Panc1 (cell line): ENCODE results near the gene HSPA4. TPM values are rescaled to one million over a fixed set of nuclear protein-coding genes. Genes with fewer than 3 reads are reported as not detected.
A peak's percentile ranks its signal among the peaks of the same experiment; 100 is the strongest.

Experiments used
- ATAC-seq: fragments of 200-7000 bp; cut with Tn5 transposase; 2 replicates; pipeline ENCODE4 v1.9.1; 2020; ENCODE audit warnings: mild to moderate bottlenecking, moderate library complexity
- BruUV-seq: library from RNA; stranded (reverse); fragments of 400-500 nt; replicated peaks from 2 replicates; lab custom pipeline; 2021; lab: Mats Ljungman, UMichigan
- CTCF ChIA-PET: fragments of 300-600 bp; sonication (Branson Sonifier 250); formaldehyde crosslinking; loops from one replicate; lab custom pipeline; 2022; ENCODE audit warnings: antibody characterized with exemption; lab: Charles Lee
- POLR2A ChIA-PET: fragments of 300-600 bp; sonication (Branson Sonifier 250); formaldehyde crosslinking; loops from one replicate; lab custom pipeline; 2022; ENCODE audit warnings: antibody characterized with exemption; lab: Charles Lee
- DNase-seq: peaks from one replicate; pipeline ENCODE4 v3.0.0-alpha.2; 2010; ENCODE audit warnings: low read depth, low spot score
- H3K27ac ChIP-seq: 2 replicates; pipeline ENCODE4 v1.5.1; 2011; ENCODE audit warnings: mild to moderate bottlenecking, low read length, inconsistent platforms
- H3K27me3 ChIP-seq: fragments of 200-500 bp; sonication (Bioruptor generic); 2 replicates; pipeline ENCODE4 v1.6.0; 2014; ENCODE audit warnings: low read length, inconsistent platforms; ENCODE audit not compliant: control insufficient read depth, insufficient read depth
- H3K36me3 ChIP-seq: fragments of 200-500 bp; sonication (Bioruptor generic); 2 replicates; pipeline ENCODE4 v1.5.1; 2014; ENCODE audit warnings: inconsistent platforms, mild to moderate bottlenecking, low read length, moderate library complexity; ENCODE audit not compliant: control insufficient read depth, insufficient read depth
- H3K4me1 ChIP-seq: 2 replicates; pipeline ENCODE4 v1.5.1; 2011; ENCODE audit warnings: inconsistent platforms, mild to moderate bottlenecking, low read length, moderate library complexity; ENCODE audit not compliant: control insufficient read depth, insufficient read depth
- H3K4me3 ChIP-seq, 2 experiments: 2 replicates each; pipeline ENCODE4 v1.5.1; 2011 to 2012; ENCODE audit warnings: low read depth in 2 of 2, low read length in 2 of 2, mild to moderate bottlenecking in 2 of 2, inconsistent platforms in 1 of 2, moderate library complexity in 1 of 2
- H3K9me3 ChIP-seq: fragments of 200-500 bp; sonication (Bioruptor generic); 2 replicates; pipeline ENCODE4 v1.5.1; 2014; ENCODE audit warnings: low read depth, mild to moderate bottlenecking, inconsistent platforms, low read length, moderate library complexity; ENCODE audit not compliant: control insufficient read depth, insufficient read depth
- CTCF ChIP-seq: fragments of 450-650 bp; IDR thresholded peaks from 2 replicates; pipeline ENCODE4 v1.5.1; 2017; ENCODE audit warnings: mild to moderate bottlenecking
- POLR2AphosphoS5 ChIP-seq: IDR thresholded peaks from 2 replicates; pipeline ENCODE4 v1.6.1; 2012; ENCODE audit warnings: mild to moderate bottlenecking, low read depth, low read length, moderate library complexity
- REST ChIP-seq, 2 experiments: IDR thresholded peaks; 2 replicates each; pipeline ENCODE4 v1.6.1; 2011 to 2012; ENCODE audit warnings: low read depth in 2 of 2, control low read depth in 1 of 2, low read length in 1 of 2, mild to moderate bottlenecking in 1 of 2, moderate library complexity in 1 of 2; ENCODE audit not compliant: insufficient read depth in 1 of 2
- SIN3A ChIP-seq: IDR thresholded peaks from 2 replicates; pipeline ENCODE4 v1.6.1; 2012; ENCODE audit warnings: low read depth, mild to moderate bottlenecking, low read length, moderate library complexity, borderline replicate concordance; ENCODE audit not compliant: insufficient read depth
- TCF7L2 ChIP-seq: IDR thresholded peaks from 2 replicates; pipeline ENCODE4 v1.6.1; 2011; ENCODE audit warnings: mild to moderate bottlenecking, low read depth, low read length, inconsistent platforms
- in situ Hi-C: cut with HindIII; loops from 2 replicates; pipeline ENCODE4 v1.10.0; 2016; ENCODE audit warnings: low sequenced_read_pairs, low pct_unique_long_range_greater_than_20kb
- intact Hi-C: fragments of 100-400 bp; cut with micrococcal nuclease; formaldehyde crosslinking; loops from one replicate; pipeline ENCODE4 v1.10.0; 2022; ENCODE audit not compliant: unreplicated experiment
- total RNA-seq: library from RNA; stranded (reverse); gene quantifications from one replicate; pipeline ENCODE4 v1.2.1, GENCODE V29; 2021; ENCODE audit not compliant: unreplicated experiment

The HSPA4 gene
- total RNA-seq, 1 experiment from 2014 or later = 247 TPM

GRCh38 chr5:133029416-133029815, 22.4 kb upstream of the HSPA4 start:
- Histone ChIP-seq H3K9me3 (no peaks in the 10 kb centered on the region), H3K27ac (peak overlapping the region; percentile 57), H3K27me3 (no peaks in the 10 kb centered on the region), H3K4me3 (no peak overlapping the region), H3K4me1 (peaks cover 15% of the 10 kb centered on the region), H3K36me3 (no peaks in the 10 kb centered on the region)
- in situ Hi-C loops = no loop called here
- DNase-seq = no peak
- ChIA-PET POLR2A (interaction anchor here (0.7 kb wide), 1 partner anchor 720 kb away, joined by 3 read pairs; no protein-coding TSS in a partner anchor), CTCF (interaction anchor here (0.7 kb wide), 1 partner anchor 180 kb away, joined by 3 read pairs; no protein-coding TSS in a partner anchor)
- intact Hi-C loops = no loop called here
- no peak for ATAC-seq
- BruUV-seq = no TSS peak
- TF ChIP-seq SIN3A (no peak), CTCF (no peak), REST (IDR thresholded peaks at IDR 0.05; ENCODE audit: insufficient read depth in 1 of 2, low read depth in 2 of 2, low read length in 1 of 2) (no peak), POLR2AphosphoS5 (no peak), TCF7L2 (no peak)

DNA sequence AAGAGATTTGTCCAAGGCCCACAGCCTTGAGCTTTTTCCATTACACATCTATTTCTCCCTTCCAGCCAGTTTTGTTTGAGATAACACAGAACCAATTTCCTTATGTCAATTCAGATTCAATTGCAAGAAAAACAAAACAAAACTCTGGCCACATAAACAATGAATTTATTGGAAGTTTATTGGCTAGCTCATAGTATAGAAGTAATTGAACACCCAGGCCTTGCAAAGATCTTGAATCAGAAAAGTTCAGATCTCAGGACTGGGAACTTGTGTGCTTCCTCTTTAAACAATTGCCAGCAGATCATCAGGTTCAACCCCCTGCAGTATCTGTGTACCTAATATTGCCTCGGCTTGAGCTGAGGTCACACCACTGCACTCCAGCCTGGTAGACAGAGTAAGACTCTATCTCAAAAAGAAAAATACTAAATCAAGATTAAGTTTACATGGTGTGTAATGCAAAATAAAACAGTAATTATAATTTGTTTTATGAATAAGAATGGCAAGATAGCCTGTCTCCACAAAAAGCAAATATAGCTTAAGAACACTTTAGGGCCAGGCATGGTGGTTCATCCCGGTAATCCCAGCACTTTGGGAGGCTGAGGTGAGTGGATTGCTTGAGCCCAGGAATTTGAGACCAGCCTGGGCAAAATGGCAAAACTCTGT, 21.3 kb upstream of the HSPA4 start:
- Histone ChIP-seq H3K36me3 (no peaks in the 10 kb centered on the region), H3K27ac (no peak overlapping the region), H3K4me3 (no peak overlapping the region), H3K27me3 (no peaks in the 10 kb centered on the region), H3K4me1 (peaks cover 19% of the 10 kb centered on the region), H3K9me3 (no peaks in the 10 kb centered on the region)
- POLR2A ChIA-PET = interaction anchor here (0.6 to 0.9 kb wide), 3 partner anchors 21 to 228 kb away, joined by 3 to 4 read pairs (median 4); partner anchors contain the start of gene HSPA4
- BruUV-seq = no TSS peak
- no peak for TF ChIP-seq CTCF
- no peak for TF ChIP-seq POLR2AphosphoS5
- peak; percentile 84 for TF ChIP-seq TCF7L2
- no peak for TF ChIP-seq SIN3A
- intact Hi-C loops (no loop called here), in situ Hi-C loops (no loop called here)
- no peak for DNase-seq
- CTCF ChIA-PET = no interaction called here
- no peak for ATAC-seq
